ENCODE data around the gene MERTK.
"Not testable (repeated sequence)": the region's sequence is repeated elsewhere in the genome, so short reads cannot be mapped to it uniquely, and the experiment has no call there.

MERTK gene

GRCh38 chr2:111932841-111933291, 34.5 kb downstream of the MERTK start:
- in situ Hi-C loops (cut with HindIII; ENCODE audit: low sequenced_read_pairs): no loop called here

GRCh38 chr2:111933900-111934299, 35.5 kb downstream of the MERTK start:
- DNase-seq (ENCODE audit: low read depth); in situ Hi-C loops (cut with HindIII; ENCODE audit: low sequenced_read_pairs); H3K4me3 ChIP-seq (ENCODE audit: low read depth, low read length): not testable (repeated sequence)

More at GRCh38 chr2:111932841-111933291, 34.5 kb downstream of the MERTK start:
- no peak for TF ChIP-seq CTCF (IDR thresholded peaks at IDR 0.05; ENCODE audit: low read depth, low read length, missing control alignments)
- no peak for DNase-seq (ENCODE audit: low read depth)
- no peak overlapping the region for H3K4me3 ChIP-seq (ENCODE audit: low read depth, low read length)

- H3K4me3 ChIP-seq (ENCODE audit: low read depth, low read length): no peak overlapping the region
- TF ChIP-seq CTCF (IDR thresholded peaks at IDR 0.05; ENCODE audit: low read depth, low read length, missing control alignments): no peak
- DNase-seq (ENCODE audit: low read depth): no peak
- in situ Hi-C loops (cut with HindIII; ENCODE audit: low sequenced_read_pairs): no loop called here
Measured at GRCh38 chr2:111936881-111937280, 38.5 kb downstream of the MERTK start.

- no peak for TF ChIP-seq CTCF (IDR thresholded peaks at IDR 0.05; ENCODE audit: low read depth, low read length, missing control alignments)
- no peak overlapping the region for H3K4me3 ChIP-seq (ENCODE audit: low read depth, low read length)
- no peak for DNase-seq (ENCODE audit: low read depth)
- in situ Hi-C loops (cut with HindIII; ENCODE audit: low sequenced_read_pairs): no loop called here
Measured at GRCh38 chr2:111938392-111938791, 40.0 kb downstream of the MERTK start.

- H3K4me3 ChIP-seq (ENCODE audit: low read depth, low read length): no peak overlapping the region
- in situ Hi-C loops (cut with HindIII; ENCODE audit: low sequenced_read_pairs): no loop called here
- TF ChIP-seq CTCF (IDR thresholded peaks at IDR 0.05; ENCODE audit: low read depth, low read length, missing control alignments): no peak
- no peak for DNase-seq (ENCODE audit: low read depth)
Measured at GRCh38 chr2:111940333-111941196, 42.2 kb downstream of the MERTK start.

- no peak for TF ChIP-seq CTCF (IDR thresholded peaks at IDR 0.05; ENCODE audit: low read depth, low read length, missing control alignments)
- in situ Hi-C loops (cut with HindIII; ENCODE audit: low sequenced_read_pairs): no loop called here
- no peak overlapping the region for H3K4me3 ChIP-seq (ENCODE audit: low read depth, low read length)
- no peak for DNase-seq (ENCODE audit: low read depth)
Measured at GRCh38 chr2:111941531-111941930, 43.1 kb downstream of the MERTK start.

GRCh38 chr2:111944531-111945210, 46.3 kb downstream of the MERTK start:
- no peak for DNase-seq (ENCODE audit: low read depth)
- in situ Hi-C loops (cut with HindIII; ENCODE audit: low sequenced_read_pairs): no loop called here
- TF ChIP-seq CTCF (IDR thresholded peaks at IDR 0.05; ENCODE audit: low read depth, low read length, missing control alignments): no peak
- no peak overlapping the region for H3K4me3 ChIP-seq (ENCODE audit: low read depth, low read length)
